ENCODE data around the gene TTC39B. TPM values are rescaled to one million over a fixed set of nuclear protein-coding genes. Genes with fewer than 3 reads are reported as not detected.

The TTC39B gene
- total RNA-seq, 1 experiment from 2014 or later: 6.0 TPM

- no peak overlapping the region for H3K27ac Mint-ChIP-seq (ENCODE audit: unreplicated experiment)
- H3K9me3 Mint-ChIP-seq (ENCODE audit: low read depth, unreplicated experiment): no peaks in the 10 kb centered on the region
- BruUV-seq (replicated peaks): no TSS peak
- DNase-seq: no peak
- no peaks in the 10 kb centered on the region for H3K4me1 Mint-ChIP-seq (ENCODE audit: low read depth, unreplicated experiment)
- H3K27me3 Mint-ChIP-seq (ENCODE audit: unreplicated experiment): no peaks in the 10 kb centered on the region
- no peak for TF ChIP-seq CTCF (IDR thresholded peaks at IDR 0.05; ENCODE audit: unreplicated experiment)
- no peak overlapping the region for H3K4me3 Mint-ChIP-seq (ENCODE audit: low read depth, unreplicated experiment)
- H3K36me3 Mint-ChIP-seq (ENCODE audit: insufficient read depth, unreplicated experiment): no peaks in the 10 kb centered on the region
- intact Hi-C loops (cut with micrococcal nuclease; ENCODE audit: unreplicated experiment): loop anchor here (2.0 to 5.0 kb wide), 2 partner anchors 138 to 328 kb away; no protein-coding TSS in a partner anchor
- CTCF ChIA-PET: no interaction called here
Observed at GRCh38 chr9:15278839-15279238, 28.2 kb downstream of the TTC39B start.

- BruUV-seq (replicated peaks): no TSS peak
Observed at GRCh38 chr9:15278091-15278687, 28.8 kb downstream of the TTC39B start.

GRCh38 chr9:15277400-15278090, 29.5 kb downstream of the TTC39B start:
- no TSS peak for BruUV-seq (replicated peaks)
- CTCF ChIA-PET: interaction anchor here (1.2 kb wide), 1 partner anchor 141 kb away, joined by 4 read pairs; no protein-coding TSS in a partner anchor
- intact Hi-C loops (cut with micrococcal nuclease; ENCODE audit: unreplicated experiment): loop anchor here (2.0 to 5.0 kb wide), 2 partner anchors 139 to 330 kb away; no protein-coding TSS in a partner anchor
- Mint-ChIP-seq H3K4me1 (ENCODE audit: low read depth, unreplicated experiment) (no peaks in the 10 kb centered on the region), H3K27me3 (ENCODE audit: unreplicated experiment) (no peaks in the 10 kb centered on the region), H3K4me3 (ENCODE audit: low read depth, unreplicated experiment) (no peak overlapping the region), H3K9me3 (ENCODE audit: low read depth, unreplicated experiment) (no peaks in the 10 kb centered on the region), H3K36me3 (ENCODE audit: insufficient read depth, unreplicated experiment) (no peaks in the 10 kb centered on the region), H3K27ac (ENCODE audit: unreplicated experiment) (no peak overlapping the region)
- TF ChIP-seq CTCF (IDR thresholded peaks at IDR 0.05; ENCODE audit: unreplicated experiment): no peak
- DNase-seq: no peak

More at GRCh38 chr9:15278091-15278687, 28.8 kb downstream of the TTC39B start:
- no peak for DNase-seq
- Mint-ChIP-seq H3K4me1 (ENCODE audit: low read depth, unreplicated experiment) (no peaks in the 10 kb centered on the region), H3K36me3 (ENCODE audit: insufficient read depth, unreplicated experiment) (no peaks in the 10 kb centered on the region), H3K9me3 (ENCODE audit: low read depth, unreplicated experiment) (no peaks in the 10 kb centered on the region), H3K27me3 (ENCODE audit: unreplicated experiment) (no peaks in the 10 kb centered on the region), H3K4me3 (ENCODE audit: low read depth, unreplicated experiment) (no peak overlapping the region), H3K27ac (ENCODE audit: unreplicated experiment) (no peak overlapping the region)
- intact Hi-C loops (cut with micrococcal nuclease; ENCODE audit: unreplicated experiment): loop anchor here (2.0 to 5.0 kb wide), 2 partner anchors 139 to 329 kb away; no protein-coding TSS in a partner anchor
- CTCF ChIA-PET: interaction anchor here (1.2 kb wide), 1 partner anchor 141 kb away, joined by 4 read pairs; no protein-coding TSS in a partner anchor
- no peak for TF ChIP-seq CTCF (IDR thresholded peaks at IDR 0.05; ENCODE audit: unreplicated experiment)

- CTCF ChIA-PET: no interaction called here
- intact Hi-C loops (cut with micrococcal nuclease; ENCODE audit: unreplicated experiment): loop anchor here (5.0 kb wide), 1 partner anchor 331 kb away; no protein-coding TSS in a partner anchor
- H3K4me1 Mint-ChIP-seq (ENCODE audit: low read depth, unreplicated experiment): no peaks in the 10 kb centered on the region
- no TSS peak for BruUV-seq (replicated peaks)
- no peak overlapping the region for H3K27ac Mint-ChIP-seq (ENCODE audit: unreplicated experiment)
- no peak for TF ChIP-seq CTCF (IDR thresholded peaks at IDR 0.05; ENCODE audit: unreplicated experiment)
- H3K4me3 Mint-ChIP-seq (ENCODE audit: low read depth, unreplicated experiment): no peak overlapping the region
- H3K27me3 Mint-ChIP-seq (ENCODE audit: unreplicated experiment): no peaks in the 10 kb centered on the region
- no peak for DNase-seq
- no peaks in the 10 kb centered on the region for H3K36me3 Mint-ChIP-seq (ENCODE audit: insufficient read depth, unreplicated experiment)
- H3K9me3 Mint-ChIP-seq (ENCODE audit: low read depth, unreplicated experiment): no peaks in the 10 kb centered on the region
Observed at GRCh38 chr9:15276328-15276938, 30.6 kb downstream of the TTC39B start.

All from Calu3 (cell line).